NOMO-1 treated with dmso at 0.1 percent for 144 hours (cell line): ENCODE measurements around the gene SLC16A8.
"Not testable (repeated sequence)": the region's sequence is repeated elsewhere in the genome, so short reads cannot be mapped to it uniquely, and the experiment has no call there.

ENCODE experiments used
- DNase-seq: peaks from one replicate; lab custom pipeline; 2025; ENCODE audit not compliant: unreplicated experiment; lab: John Stamatoyannopoulos, UW

SLC16A8 gene

DNA sequence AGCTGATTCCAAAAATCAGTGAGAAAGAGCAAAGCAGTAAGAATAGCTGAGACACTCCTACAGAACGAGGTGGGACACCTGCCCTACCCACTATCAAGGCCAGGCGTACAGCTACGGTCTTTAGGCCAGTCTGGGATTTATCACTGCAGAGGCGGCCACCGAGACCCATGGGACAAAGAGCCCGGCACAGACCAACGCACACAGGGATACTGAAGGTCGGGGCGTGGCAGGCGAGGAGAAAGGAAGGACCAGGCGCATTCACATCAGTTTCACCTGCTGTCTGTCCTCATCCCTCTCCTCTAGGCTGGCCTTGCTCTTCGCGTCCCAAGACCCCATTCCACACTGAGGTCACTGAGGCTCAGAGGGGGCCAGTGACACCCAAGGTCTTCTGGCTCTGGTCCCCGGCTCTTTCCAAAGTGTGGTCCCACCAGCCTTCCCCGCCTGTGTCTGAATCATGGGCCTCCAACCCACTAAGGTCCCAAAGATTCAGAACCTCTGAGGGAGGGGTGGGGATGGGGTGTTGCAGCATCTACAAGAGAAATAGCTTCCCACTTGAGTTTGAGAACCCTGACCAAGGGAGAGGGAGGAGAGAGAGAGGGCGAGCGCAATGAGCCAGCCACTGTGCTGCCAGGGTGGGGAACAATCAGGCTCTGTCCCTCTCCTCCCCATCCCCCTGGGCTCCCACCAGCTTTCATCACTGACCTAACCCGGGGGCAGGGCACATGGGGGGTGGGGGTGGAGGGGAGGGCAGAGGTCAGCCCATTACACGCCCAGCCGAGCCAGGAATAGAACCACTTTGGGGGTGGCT, 34.0 kb downstream of the SLC16A8 start:
- no peak for DNase-seq

DNA sequence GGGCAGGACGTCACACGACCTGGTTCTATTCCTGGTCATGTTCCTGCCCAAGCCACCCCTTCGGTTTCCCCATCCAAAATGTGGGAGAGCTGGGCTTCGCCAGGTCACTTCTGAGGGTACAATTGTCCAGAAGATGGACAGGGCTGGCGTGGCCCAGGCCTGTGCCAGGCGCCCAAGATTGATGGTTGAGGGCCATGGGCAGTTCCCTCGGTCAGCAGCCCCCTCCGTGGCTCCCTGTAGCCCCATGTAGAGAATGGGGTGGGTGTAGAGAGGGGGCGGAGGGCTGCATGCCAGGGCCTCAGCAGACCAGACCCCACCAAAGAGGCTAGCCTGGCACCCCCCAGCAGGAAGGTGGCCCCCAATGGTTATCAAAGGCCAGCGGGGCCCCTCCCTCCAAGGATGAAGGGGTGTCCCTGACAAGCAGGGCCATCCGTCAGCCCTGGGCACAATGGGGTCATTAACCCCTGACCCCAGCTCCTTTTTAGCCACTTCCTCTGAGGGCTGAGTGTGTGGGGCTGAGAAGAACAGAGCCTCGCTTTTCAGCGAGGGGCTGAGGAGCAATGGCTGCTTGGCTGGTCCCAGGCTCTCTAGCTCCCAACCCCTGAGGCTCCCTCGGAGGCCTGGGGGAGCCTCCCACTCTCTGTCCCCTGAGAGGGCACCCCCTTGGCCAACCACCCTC, 37.8 kb downstream of the SLC16A8 start:
- no peak for DNase-seq

DNA sequence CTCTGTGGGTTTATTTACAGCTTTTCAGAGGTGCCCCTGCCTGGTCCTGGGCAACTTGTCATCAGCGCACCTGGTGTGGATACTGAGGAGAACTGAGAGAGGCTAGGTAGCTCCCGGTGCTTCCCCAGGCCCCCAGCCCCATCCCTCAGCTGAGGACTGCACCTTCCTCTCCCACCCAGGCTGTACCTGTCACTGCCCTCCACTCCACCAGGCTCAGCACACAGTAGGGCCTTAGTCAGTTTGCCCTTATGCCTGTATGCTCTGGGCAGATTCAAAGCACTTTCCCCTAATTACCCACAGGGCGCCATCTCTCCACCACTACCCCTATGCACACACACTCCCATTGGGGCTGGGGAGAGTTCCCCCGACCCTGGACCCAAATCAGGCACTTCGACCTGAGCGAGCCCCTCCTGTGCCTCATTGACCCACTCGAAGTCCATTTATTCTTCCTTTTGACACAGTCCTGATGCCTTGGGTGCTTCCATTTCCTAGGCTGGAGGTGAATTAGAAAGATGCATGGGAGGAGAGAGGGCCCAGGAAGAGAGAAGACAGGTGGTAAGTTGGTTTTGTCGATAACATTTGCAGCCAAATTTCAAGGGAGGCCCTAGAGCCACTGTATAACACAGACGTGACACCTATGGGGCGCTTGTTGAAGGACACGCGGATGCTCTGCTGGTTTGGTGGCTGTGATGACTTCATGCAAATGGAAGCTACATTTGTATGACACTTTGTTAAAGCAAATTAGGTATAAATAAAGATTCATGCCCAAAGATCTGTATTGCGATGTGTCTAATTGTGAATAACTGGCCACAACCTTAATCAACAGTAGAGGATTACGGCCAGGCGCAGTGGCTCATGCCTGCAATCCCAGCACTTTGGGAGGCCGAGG, 40.6 kb downstream of the SLC16A8 start:
- DNase-seq: no peak

DNA sequence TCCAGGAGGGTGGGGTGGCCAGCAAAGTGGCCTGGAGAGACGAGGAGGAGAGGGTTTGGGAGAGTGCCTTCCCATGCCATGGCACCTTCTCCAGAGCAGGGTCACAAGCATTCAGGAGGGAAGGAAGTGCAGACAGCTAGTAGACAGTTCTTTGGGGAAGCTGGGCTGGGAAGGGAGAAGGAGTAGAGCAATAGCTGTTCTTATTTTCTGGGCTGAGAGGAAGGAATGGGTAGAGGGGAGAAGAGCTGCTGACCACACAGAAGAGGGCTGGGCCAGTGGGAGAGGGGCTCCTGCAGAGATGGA, 41.5 kb downstream of the SLC16A8 start:
- DNase-seq: no peak

DNA sequence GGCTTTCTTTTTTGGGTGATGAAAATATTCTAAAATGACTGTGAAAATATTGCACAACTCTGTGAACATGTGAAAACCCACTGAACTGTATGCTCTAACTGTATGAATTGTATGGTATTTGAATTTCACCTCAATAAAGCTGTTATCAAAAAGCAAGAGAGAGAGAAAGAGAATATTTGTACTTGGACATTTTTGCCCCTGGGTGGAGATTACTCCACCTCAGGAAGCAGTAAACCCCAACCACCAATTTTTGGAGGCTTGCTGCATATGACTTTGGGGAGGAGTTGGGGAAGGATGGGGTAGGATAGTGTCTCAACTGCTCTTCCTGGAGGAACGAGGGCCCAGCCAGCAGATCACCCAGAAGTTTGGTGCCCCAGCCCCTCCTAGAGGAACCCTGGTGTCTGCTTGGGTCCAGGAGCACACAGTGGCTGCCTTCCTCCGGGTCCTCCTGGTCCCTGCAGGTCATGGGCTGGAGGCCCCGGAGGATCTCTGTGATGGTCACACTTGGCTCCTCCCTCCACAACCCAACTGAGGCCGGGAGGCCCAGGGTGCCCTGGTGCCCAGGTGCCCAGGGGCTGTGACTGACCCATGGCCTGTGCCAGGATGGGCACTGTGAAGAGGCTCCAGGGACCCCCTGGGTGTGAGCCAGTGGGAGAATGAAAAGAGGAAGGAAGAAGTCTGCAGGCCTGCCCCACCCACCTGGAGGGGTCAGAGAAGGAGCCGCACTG, 42.1 kb downstream of the SLC16A8 start:
- peak; percentile 19 for DNase-seq

GRCh38 chr22:38040953-38041759, 42.8 kb downstream of the SLC16A8 start:
- no peak for DNase-seq

DNA sequence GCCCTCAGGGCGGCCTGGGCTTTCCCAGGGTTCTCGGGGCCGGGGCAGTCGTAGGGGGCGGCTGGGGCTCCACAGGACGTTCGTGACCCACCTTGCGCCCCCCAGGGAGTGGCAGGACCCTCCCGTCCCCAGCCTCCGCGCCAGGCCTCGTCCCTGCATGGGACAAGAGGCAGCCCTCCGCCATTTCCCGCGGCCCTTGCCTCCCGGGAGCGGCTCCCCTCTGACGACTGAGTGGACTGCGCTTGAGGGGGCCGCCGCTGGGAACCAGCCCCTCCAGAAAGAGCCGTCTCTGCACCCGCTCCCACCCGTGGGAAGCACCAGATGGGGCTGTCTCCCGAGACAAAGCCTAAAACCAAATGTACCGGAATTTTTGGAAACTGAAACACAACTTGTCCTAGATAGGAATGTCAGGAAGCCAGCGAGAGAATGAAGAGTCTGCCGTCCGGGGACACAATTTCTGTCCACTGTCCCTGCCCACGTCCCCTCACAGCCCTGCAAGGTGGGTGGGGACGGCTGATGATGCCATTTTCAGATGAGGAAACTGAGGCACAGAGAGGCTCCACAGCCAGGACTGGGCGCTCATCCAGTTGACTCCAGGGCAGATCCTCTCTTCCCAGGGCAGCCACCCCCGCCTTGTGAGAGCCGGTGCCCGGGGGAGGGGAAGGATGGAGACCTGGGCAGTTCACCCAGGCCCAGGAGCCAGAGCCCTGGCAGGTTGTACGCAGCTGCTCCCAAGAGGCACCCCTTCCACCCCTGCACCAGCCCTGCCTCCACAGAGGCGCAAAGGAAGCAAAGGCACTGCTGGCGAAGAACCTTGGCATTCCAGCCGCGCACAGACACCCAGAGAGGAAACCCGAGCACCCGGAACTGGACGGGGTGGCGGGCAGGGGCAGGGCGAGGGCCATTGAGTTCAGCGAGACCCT, 44.8 kb downstream of the SLC16A8 start:
- DNase-seq: no peak

- no peak for DNase-seq
Measured at GRCh38 chr22:38038426-38038825, 45.6 kb downstream of the SLC16A8 start.

- not testable (repeated sequence) for DNase-seq
Measured at GRCh38 chr22:38037367-38038150, 46.4 kb downstream of the SLC16A8 start.

DNA sequence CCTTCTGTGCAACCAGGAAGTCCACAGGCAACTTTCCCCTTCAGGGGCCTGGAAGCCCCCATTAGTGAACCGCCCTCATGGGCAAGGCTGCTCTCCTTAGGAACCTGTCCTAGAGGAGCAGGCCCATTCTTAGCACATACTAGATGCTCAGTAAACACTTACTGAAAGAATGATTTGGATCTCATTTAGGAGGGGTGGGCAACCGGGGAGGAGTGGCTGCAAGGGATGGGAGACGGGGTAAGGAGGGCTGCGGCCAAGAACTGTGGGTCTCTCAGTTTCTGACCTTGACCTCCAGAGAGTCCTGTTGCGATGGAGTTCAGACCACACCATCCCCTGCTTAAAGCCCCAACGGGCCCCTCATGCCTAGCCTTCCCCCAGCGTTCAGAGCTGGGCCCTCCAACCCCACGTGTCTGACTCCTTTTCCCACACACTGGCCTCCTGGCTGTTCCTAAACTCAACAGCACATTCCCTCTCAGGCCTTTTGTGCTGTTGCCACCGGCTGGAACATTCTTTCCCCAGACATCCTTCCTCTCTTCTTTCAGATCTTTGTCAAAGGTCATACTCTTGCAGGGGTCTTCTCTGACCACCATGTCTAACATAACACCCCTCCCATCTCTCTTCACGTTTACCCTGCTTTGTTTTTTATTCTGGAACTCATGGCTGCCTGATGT, 47.5 kb downstream of the SLC16A8 start:
- no peak for DNase-seq

DNA sequence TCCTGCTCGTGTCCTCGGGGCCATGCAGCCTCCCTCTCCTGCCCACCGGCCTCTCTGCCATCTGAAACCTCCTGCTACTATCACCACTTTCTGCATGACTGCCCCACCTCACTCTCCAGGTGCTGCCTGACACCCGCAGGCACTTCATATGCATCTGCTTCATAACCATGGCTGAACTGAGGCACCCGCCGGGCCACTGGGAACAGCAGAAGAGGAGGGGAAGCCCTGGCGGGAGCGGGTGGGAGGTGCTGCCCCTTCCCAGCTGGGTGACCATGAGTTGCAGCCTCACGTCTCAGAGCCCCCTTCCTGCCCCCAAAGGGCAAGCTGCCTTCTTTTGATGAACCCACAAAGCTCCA, 48.5 kb downstream of the SLC16A8 start:
- DNase-seq: no peak

DNA sequence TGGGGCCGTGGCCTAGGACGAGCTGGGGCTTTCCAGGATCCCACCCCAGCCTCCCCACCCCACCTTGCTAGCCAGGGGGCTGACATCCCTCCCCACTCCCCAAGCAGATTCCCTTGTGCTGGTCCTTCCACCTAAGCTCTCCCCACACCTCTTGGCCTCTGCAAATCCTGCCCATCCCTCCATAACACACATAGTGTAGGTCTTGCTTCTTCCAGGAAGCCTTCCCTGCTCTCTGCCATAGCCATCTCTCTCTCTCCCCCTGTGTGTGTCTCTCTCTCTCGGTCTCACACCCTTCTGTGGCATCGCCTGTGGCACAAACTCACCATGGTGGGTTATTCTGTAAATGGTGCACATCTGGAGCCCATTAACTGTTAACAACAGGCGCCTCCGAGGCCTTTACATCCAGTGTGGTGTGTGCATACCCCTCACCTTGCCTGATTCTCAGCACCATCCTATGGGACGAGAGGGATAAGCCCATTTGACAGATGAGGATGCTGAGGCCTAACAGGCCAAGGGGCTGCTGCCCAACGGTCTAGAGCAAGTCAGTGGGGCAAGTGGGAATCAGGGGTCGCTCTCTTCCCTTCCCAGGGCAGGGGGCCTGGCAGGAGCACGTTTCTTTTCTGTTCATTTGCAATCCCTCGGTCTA, 49.0 kb downstream of the SLC16A8 start:
- DNase-seq: no peak

GRCh38 chr22:38034278-38034882, 49.6 kb downstream of the SLC16A8 start:
- DNase-seq: peak; percentile 77

GRCh38 chr22:38033522-38034277, 50.3 kb downstream of the SLC16A8 start:
- DNase-seq: no peak

DNA sequence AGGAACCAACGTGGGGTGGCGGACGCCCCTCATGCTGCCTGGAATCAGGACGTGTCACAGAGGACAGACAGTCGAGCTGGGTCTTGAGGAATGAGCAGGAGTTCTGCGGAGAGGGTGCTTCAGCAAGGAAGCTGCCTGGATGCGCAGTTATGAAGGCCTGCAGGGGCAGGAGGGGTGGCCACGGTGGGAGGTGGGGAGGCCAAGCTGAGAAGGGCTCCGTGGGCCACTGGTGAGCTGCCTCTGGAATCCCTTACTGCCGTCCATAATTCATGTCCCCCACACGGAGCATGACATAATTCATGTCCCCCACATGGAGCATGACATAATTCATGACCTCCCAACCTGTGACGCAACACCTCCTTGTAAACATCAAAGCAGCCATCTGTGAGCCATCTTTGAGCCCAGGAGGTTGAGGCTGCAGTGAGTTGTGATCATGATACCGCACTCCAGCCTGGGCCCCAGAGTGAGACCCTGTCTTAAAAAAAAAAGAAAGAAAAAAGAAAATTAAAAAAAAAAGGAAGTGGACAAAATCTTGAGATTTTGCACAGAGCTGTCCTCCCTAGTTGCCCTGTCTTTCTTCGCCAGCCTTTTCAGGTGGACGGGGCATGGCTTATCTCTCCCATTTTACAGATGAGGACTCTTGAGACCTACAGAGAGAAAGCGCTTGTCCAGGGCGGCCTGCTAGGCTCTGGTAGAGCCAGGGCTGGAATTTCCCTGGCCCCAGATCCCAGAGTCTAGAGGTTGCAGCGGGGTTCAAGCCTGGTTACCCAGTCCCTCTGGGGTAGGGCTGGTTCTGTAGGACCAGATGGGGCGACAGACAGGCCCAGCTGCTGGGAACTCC, 51.1 kb downstream of the SLC16A8 start:
- DNase-seq: peak; percentile 7
